Measurements from ENCODE around the gene ANO1.
"Not testable (repeated sequence)": the region's sequence is repeated elsewhere in the genome, so short reads cannot be mapped to it uniquely, and the experiment has no call there.

Gene ANO1

GRCh38 chr11:70191495-70192140 lies 113.5 kb downstream of the ANO1 start:
- no peak for DNase-seq (ENCODE audit: low read depth in 2 of 2)

DNA sequence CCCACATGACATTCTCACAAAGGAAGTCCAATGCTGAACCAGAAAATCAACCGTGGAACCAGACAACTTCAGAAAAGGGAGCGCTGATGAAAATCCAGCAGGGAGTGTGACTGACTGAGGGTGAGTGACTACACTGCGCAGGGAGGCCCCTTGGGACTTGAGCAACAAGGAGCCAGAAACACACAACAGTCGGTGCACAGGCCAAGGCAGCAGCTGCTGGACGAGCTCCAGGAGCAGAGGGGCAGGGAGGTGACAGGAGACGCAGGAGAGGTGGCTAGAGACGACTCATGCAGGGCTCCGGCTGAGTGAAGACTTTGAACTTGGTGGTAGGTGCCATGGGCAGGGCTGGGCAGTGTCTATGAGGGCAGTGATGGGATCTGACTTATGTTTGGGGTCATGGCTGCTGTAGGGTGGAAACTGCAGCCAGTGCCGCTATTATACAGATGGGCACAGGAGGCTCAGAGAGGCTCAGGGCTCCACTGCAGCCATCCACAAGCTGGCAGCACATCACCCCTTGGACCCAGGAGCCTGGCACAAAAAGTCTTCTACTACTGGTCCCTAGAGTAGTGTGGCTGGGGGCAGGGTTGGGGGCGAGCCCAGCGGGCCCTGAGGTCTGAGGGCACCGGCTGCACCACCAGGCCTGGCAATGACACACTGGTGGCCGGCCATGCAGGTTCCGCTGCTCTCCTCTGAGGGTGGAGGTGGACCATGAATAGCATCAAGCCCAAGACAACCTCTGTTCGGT lies 114.7 kb downstream of the ANO1 start:
- DNase-seq (ENCODE audit: low read depth in 2 of 2), result no peak

DNA sequence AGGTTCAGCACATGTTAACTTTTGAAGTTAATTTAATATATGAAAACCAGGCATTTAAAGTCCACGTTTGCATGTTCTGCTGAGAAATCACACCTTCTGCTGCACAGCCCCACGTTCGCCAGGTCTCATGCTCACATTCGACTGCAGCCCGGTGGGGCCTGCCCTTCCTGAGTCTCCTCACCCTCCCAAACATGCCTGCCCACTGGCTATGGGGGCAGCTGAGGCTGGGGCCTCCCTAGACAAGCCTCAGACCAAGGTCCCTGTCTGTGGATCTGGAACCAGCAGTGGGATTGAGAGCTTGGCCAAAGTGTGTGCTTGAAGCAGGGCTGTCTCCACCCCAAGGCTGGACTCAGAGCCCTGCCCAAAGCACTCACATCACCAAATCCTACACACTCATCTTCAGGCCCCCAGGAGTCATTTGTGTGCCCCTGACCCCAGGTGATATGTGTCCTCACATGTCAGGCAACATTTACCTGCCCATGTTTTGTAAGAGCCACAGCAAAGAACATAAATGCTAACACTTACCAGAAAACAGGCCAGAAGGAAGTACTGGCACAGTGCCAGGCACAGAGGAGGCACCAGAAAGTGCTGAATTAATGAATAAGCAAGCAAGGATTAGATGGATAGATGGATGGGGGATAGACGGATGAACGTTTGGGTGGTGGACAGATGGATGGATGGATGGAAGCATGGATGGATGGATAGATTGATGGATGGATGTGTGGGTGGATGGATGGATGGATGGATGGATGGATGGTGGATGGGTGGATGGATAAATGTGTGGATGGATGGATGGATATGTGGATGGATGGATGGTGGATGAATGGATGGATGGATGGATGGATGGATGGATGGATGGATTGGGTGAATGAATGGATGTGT lies 115.5 kb downstream of the ANO1 start:
- DNase-seq (ENCODE audit: low read depth in 2 of 2), result no peak

- no peak for DNase-seq (ENCODE audit: low read depth in 2 of 2)
Measured at GRCh38 chr11:70194792-70195791, 117.0 kb downstream of the ANO1 start.

- no peak for DNase-seq (ENCODE audit: low read depth in 2 of 2)
Measured at GRCh38 chr11:70200212-70200844, 122.2 kb downstream of the ANO1 start.

DNA sequence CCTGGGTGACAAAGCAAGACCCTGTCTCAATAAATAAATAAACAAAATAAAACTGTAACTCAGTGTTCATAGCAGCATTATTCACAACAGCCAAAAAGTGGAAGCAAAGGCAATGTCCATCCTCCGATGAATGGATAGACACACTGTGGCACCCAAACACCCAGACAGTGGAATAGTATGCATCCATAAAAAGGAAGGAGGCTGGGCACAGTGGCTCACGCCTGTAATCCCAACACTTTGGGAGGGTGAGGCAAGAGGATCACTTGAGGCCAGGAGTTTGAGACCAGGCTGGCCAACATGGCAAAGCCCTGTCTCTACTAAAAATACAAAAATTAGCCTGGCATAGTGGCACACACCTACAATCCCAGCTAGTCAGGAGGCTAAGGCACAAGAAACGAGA lies 122.9 kb downstream of the ANO1 start:
- DNase-seq (ENCODE audit: low read depth in 2 of 2), result not testable (repeated sequence)

DNA sequence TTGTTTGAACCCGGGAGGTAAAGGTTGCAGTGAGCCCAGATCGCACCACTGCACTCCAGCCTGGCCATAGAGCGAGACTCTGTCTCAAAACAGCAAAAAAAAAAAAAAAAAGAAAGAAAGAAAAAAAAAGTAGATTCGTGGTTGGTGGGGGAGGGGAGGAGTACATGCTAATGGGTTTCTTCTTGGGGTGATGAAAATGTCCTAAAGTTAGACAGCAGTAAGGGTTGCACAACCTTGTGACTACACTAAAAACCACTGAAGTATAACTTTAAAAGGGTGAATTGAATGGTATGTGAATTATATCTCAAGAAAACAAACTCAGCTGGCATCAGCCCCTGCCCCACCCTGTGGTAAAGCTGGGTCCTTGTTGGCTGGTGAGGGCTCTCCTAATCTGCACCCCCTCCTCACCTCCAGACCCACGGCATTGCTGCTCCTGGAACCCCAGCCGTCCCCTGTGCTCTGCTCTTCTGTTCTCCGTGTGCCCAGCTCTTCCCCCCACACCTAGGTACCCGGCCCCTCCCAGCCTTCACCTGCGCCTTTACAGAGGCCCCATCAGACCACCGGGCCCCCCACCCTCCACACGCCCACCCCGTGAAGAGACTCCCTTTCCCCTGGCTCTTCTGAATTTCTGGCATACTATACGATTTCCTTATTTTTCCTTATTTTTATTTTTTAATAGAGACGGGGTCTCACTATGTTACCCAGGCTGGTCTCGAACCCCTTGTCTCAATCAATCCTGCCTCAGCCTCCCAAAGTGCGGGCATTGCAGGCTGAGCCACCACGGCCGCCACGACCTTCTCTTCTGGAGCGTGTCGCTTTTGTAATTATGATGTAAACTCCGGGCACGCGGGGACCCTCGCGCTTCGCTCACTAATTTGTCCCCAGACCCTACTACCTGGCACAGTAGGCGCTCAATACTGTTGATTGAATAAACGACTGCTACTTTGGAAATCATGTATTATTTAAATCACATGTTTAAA lies 124.1 kb downstream of the ANO1 start:
- DNase-seq (ENCODE audit: low read depth in 2 of 2), result no peak

GRCh38 chr11:70202920-70203750 lies 125.0 kb downstream of the ANO1 start, which contains the start of gene FADD:
Gene FADD, plus strand, starts transcription at chr11:70203296. Its CDS starts 164 bp downstream, at chr11:70203460.
- peak; percentile 75 to 78 for DNase-seq (ENCODE audit: low read depth in 2 of 2)

DNA sequence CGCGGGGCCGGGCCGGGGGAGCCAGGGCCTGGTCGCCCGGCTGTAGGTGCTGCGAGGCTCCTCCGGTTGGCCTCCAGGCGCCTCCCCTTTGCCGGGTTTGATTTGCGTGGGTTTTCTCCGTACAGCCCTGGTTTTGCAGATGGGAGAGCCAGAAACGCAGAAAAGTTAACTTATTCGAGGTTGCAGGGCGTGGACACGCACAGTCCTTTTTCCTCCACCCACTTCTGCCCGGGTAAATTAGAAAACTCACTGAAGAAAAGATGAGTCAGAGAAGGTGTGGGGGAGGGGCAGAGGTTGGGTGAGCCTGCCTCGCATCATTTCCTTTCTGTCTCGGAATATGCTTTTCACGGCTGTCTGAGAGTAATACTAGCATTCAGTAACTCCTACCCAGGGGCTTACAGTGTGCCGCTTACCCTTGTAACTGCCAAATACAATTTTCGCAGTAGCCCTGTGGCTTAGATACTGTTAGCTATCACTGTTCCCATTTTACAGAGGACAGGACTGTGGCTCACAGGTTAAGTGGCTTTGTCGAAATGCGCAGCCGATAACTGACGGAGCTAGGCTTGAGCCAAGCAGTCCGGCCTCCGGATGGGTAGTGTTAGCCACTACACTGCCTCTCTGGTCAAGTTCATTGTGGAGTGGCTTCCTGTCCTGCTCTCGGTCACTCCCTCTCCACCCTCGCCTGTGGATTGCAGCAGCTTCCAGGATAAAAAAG lies 125.8 kb downstream of the ANO1 start:
- peak; percentile 44 to 61 for DNase-seq (ENCODE audit: low read depth in 2 of 2)

- DNase-seq (ENCODE audit: low read depth in 2 of 2), result no peak
Measured at GRCh38 chr11:70204466-70204799, 126.3 kb downstream of the ANO1 start.

DNA sequence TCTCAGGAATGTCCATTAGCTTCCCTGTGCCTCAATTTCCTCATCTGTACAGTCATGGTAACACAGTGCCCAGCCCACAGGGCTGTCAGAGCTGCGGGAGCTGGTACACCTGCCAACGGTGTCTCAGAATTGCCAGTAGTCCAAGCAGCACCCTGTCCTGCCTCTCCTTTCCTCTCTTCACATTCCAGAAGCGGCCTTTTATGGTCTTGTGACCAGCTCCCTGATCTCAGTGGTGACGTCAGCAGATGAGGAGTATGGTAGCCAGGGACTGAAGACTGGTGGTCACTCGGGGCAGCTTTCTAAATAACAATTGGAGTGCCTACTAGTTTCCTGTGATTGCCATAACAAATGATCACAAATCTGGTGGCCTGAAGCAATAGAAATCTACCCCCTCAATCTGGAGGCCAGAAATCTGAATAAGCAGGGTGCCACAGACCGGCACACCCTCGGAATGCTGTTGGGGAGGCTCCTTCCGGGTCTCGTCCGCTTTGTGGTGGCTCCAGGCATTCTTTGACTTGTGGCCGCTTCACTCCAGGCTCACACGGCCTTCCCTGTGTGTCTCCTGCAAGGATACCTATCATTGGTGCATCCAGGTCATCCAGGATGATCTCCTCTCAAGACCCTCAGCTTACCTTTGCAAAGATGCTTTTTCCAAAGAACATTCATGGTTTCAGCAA lies 127.1 kb downstream of the ANO1 start:
- no peak for DNase-seq (ENCODE audit: low read depth in 2 of 2)

GRCh38 chr11:70205766-70206165 lies 127.6 kb downstream of the ANO1 start:
- no peak for DNase-seq (ENCODE audit: low read depth in 2 of 2)

GRCh38 chr11:70206226-70206981 lies 128.3 kb downstream of the ANO1 start:
- no peak for DNase-seq (ENCODE audit: low read depth in 2 of 2)

- DNase-seq (ENCODE audit: low read depth in 2 of 2), result no peak
Measured at GRCh38 chr11:70206982-70207376, 128.9 kb downstream of the ANO1 start.

DNA sequence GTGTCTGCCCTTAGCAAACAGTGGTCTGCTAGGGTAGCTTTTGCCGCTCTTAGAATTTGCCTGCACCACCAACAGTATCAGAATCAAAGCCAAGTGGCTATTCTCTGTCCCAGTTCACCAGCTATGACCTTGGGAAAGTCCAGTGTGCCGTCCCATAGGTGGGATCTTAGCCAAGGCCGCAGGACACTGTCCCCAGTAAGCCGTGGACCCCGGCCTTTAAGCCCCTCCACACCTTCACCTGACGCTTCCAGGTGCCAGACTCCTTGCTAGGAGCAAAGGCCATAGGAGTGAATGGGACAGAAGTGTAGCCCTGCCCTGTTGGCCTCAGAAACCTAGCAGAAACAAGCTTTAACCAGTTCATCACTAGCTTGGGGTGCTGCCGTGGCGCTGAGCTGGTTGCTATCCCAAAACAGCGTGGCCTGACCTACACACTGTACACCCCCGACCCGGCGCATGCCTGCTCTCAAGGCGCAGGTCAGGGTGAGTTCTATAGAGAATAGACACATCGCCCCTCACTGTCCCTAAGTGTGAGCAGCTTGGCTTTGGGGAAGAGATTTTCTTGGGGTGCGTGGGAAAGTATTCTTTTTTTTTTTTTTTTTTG lies 129.5 kb downstream of the ANO1 start:
- DNase-seq (ENCODE audit: low read depth in 2 of 2), result no peak

DNA sequence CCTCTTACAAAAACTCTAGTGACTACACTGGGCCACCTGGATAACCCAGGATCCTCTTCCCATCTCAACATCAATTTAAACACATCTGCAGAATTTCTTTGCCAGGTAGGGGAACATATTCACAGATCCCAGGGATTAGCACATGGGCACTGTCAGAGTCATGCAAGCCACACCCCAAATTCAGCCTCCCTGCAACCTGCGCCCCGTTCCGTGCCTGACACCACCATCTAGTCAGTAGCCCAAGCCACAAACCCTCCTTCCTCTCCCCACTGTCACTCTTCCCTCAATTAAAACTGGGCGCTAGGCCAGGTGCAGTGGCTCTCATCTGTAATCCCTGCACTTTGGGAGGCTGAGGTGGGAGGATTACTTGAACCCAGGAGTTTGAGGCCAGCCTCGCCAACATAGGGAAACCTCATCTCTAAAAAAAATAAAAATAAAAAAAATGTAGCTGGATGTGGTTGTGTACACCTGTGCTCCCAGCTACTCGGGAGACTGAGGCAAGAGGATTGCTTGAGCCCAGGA lies 131.3 kb downstream of the ANO1 start:
- no peak for DNase-seq (ENCODE audit: low read depth in 2 of 2)

Measured in fibroblast of skin of left biceps (primary cell).